Hepatocyte (in vitro differentiated cells): Measurements from ENCODE around the gene ATP8A2. TPM values are rescaled to one million over a fixed set of nuclear protein-coding genes. Genes with fewer than 3 reads are reported as not detected.
"Not testable (repeated sequence)": the region's sequence is repeated elsewhere in the genome, so short reads cannot be mapped to it uniquely, and the experiment has no call there.

Experiments
- DNase-seq: peaks from one replicate; pipeline ENCODE4 v3.0.0-alpha.2; 2016; ENCODE audit warnings: low spot score
- H2AFZ ChIP-seq: fragments of 200-600 bp; sonication (generic); 2 replicates; pipeline ENCODE4 v1.6.0; 2016; ENCODE audit warnings: antibody characterized with exemption, mild to moderate bottlenecking
- H3K27ac ChIP-seq: fragments of 200-600 bp; sonication (generic); 2 replicates; pipeline ENCODE4 v1.5.1; 2016; ENCODE audit warnings: mild to moderate bottlenecking
- H3K27me3 ChIP-seq: fragments of 200-600 bp; sonication (generic); 2 replicates; pipeline ENCODE4 v1.6.1; 2016
- H3K36me3 ChIP-seq: fragments of 200-600 bp; sonication (generic); replicated peaks from 2 replicates; pipeline ENCODE4 v1.5.1; 2016; ENCODE audit warnings: low read depth; ENCODE audit not compliant: insufficient read depth
- H3K4me1 ChIP-seq: fragments of 200-600 bp; sonication (generic); 2 replicates; pipeline ENCODE4 v1.5.1; 2016; ENCODE audit warnings: mild to moderate bottlenecking, moderate library complexity; ENCODE audit not compliant: insufficient read depth
- H3K4me2 ChIP-seq: fragments of 200-600 bp; sonication (generic); 2 replicates; pipeline ENCODE4 v1.6.0; 2016
- H3K4me3 ChIP-seq: fragments of 200-600 bp; sonication (generic); 2 replicates; pipeline ENCODE4 v1.5.1; 2016; ENCODE audit warnings: mild to moderate bottlenecking
- H3K79me2 ChIP-seq: fragments of 200-600 bp; sonication (generic); 2 replicates; pipeline ENCODE4 v1.6.0; 2017; ENCODE audit warnings: mild to moderate bottlenecking
- H3K9me2 ChIP-seq: fragments of 200-600 bp; sonication (generic); replicated peaks from 2 replicates; pipeline ENCODE4 v1.6.0; 2017; ENCODE audit warnings: mild to moderate bottlenecking; ENCODE audit not compliant: insufficient read depth
- H3K9me3 ChIP-seq: fragments of 200-600 bp; sonication (generic); 2 replicates; pipeline ENCODE4 v1.5.1; 2016; ENCODE audit warnings: low read depth, mild to moderate bottlenecking
- H4K20me1 ChIP-seq: fragments of 200-600 bp; sonication (generic); 2 replicates; pipeline ENCODE4 v1.6.0; 2016; ENCODE audit warnings: mild to moderate bottlenecking; ENCODE audit not compliant: insufficient read depth, poor library complexity, severe bottlenecking
- EZH2 ChIP-seq: fragments of 200-600 bp; sonication (generic); IDR thresholded peaks from 2 replicates; pipeline ENCODE4 v1.6.1; 2016; ENCODE audit warnings: antibody characterized with exemption, mild to moderate bottlenecking, borderline replicate concordance
- EZH2phosphoT487 ChIP-seq: fragments of 200-600 bp; sonication (generic); IDR thresholded peaks from one replicate; pipeline ENCODE4 v1.6.1; 2018; ENCODE audit warnings: antibody characterized with exemption, mild to moderate bottlenecking, low read depth, moderate library complexity; ENCODE audit not compliant: unreplicated experiment, severe bottlenecking
- WGBS: methylation state at CpG from one replicate; pipeline ENCODE4 v1.1.6; 2016; ENCODE audit warnings: low lambda C conversion rate; ENCODE audit errors: missing lambda C conversion rate; 5-methylcytosine and 5-hydroxymethylcytosine counted together
- polyA plus RNA-seq: library from polyadenylated mRNA; unstranded; fragments of >200 nt; fragmentation: Nextera tagmentation; extraction: Ambion mirVana; gene quantifications from 2 replicates; pipeline ENCODE4 v1.2.1, GENCODE V29; 2016
- total RNA-seq: library from RNA; depleted of rRNA; stranded (reverse); fragments of >200 nt; gene quantifications from 2 replicates; pipeline ENCODE4 v1.2.3, GENCODE V29; 2014
- TF ChIP-seq, protein P1 (sequence below): fragments of 200-600 bp; sonication (generic); IDR thresholded peaks from 2 replicates; pipeline ENCODE4 v1.5.1; 2016; ENCODE audit warnings: antibody characterized with exemption, mild to moderate bottlenecking; ENCODE audit not compliant: poor library complexity

ATP8A2 gene
- total and polyA plus RNA-seq, 2 experiments from 2014 or later: 2.1 to 3.1 TPM

DNA sequence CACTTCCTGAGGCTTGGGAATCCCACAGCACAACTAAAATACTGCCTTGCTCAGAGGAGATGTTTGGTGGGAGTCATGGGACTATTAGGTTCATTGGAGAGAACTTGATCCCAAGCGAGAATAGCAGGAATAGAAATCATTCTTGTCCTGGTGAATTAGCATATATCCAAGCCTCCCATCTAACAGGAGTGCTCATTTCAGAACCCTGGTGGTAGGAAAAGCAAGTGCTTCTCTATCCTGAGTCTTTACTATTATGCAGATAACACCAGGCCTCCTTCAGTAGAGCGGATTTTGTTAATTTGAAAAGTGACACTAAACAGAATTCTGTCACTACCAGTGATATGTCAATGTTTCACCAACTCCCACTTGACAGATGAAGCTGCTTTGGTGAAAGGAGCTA, 199.5 kb downstream of the ATP8A2 start:
- H3K79me2 ChIP-seq: no peaks in the 10 kb centered on the region
- H3K36me3 ChIP-seq: no peaks in the 10 kb centered on the region
- no peak overlapping the region for H2AFZ ChIP-seq
- 82% methylated on average over 2 of the region's 2 CpGs for WGBS
- TF ChIP-seq EZH2phosphoT487 (no peak), EZH2 (no peak)
- TF ChIP-seq, protein P1, sequence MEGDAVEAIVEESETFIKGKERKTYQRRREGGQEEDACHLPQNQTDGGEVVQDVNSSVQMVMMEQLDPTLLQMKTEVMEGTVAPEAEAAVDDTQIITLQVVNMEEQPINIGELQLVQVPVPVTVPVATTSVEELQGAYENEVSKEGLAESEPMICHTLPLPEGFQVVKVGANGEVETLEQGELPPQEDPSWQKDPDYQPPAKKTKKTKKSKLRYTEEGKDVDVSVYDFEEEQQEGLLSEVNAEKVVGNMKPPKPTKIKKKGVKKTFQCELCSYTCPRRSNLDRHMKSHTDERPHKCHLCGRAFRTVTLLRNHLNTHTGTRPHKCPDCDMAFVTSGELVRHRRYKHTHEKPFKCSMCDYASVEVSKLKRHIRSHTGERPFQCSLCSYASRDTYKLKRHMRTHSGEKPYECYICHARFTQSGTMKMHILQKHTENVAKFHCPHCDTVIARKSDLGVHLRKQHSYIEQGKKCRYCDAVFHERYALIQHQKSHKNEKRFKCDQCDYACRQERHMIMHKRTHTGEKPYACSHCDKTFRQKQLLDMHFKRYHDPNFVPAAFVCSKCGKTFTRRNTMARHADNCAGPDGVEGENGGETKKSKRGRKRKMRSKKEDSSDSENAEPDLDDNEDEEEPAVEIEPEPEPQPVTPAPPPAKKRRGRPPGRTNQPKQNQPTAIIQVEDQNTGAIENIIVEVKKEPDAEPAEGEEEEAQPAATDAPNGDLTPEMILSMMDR: no peak
- peaks cover 4% of the 10 kb centered on the region for H3K4me1 ChIP-seq
- H3K9me3 ChIP-seq: no peaks in the 10 kb centered on the region
- no peaks in the 10 kb centered on the region for H3K9me2 ChIP-seq
- H4K20me1 ChIP-seq: no peaks in the 10 kb centered on the region
- H3K27ac ChIP-seq: no peak overlapping the region
- H3K4me2 ChIP-seq: no peak overlapping the region
- H3K27me3 ChIP-seq: peaks cover 15% of the 10 kb centered on the region
- no peak for DNase-seq
- no peak overlapping the region for H3K4me3 ChIP-seq

DNA sequence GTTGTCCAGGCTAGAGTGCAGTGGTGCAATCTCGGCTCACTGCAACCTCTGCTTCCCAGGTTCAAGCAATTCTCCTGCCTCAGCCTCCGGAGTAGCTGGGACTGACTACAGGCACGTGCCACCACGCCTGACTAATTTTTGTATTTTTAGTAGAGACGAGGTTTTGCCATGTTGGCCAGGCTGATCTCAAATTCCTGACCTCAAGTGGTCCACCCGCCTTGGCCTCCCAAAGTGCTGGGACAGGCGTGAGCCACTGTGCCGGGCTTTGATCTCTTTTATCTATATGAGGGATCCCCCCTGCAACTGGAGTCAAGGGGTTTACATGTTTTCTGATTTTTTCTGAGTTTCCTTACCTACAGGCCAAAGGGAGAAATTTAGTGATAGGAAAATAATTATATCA, 200.4 kb downstream of the ATP8A2 start:
- not testable (repeated sequence) for H2AFZ ChIP-seq, H3K4me1 ChIP-seq, DNase-seq, H3K9me3 ChIP-seq, H3K9me2 ChIP-seq, H3K27ac ChIP-seq, H4K20me1 ChIP-seq, H3K36me3 ChIP-seq, H3K4me3 ChIP-seq, H3K4me2 ChIP-seq, H3K79me2 ChIP-seq
- WGBS: 89% methylated on average over 8 of the region's 8 CpGs
- peaks cover 15% of the 10 kb centered on the region for H3K27me3 ChIP-seq

DNA sequence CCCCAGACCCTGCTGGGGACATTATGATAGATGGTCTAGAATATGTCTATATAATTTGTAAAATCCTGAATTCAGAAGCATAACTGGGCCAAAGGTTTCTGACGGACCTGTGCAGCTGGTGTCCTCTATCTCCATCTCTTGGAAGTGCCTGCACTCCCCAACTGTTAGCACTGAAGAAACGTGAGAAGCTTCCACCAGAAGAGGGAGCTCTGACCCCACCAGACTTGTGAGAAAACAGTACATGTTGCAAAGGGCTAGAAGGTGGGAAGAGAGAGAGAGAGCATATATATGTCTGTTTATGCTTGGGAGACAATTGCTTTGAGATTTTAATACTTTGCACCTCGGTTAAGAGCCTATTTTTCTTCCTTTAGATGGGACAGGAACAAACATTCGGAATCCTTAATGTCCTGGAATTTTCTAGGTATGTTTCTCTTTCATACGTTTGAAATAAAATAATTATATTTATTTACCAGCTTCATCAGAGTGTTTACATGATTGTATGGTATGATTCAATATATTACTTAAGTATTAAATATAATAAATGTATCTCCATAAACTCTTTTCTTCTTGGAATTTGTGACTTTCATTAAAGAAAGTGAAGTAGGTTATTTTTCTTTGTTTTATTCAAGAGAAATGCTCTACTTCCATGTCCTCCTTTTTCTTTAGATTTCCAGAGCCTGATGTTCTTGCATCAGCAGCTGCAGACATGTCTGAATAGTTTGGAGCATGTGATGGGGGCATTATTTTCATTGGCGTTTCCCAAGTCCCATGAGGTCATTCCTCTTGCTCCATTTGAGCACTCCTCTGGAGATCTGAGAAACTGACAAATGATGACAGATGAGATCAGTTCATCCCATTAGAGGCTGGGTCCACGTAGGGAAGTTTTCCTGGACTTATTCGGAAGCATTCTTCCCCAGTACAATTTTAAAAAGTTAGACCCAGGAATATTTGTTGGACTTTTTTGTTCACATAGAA, 202.9 kb downstream of the ATP8A2 start:
- Histone ChIP-seq H3K4me3 (no peak overlapping the region), H3K4me1 (peaks cover 4% of the 10 kb centered on the region), H3K36me3 (no peaks in the 10 kb centered on the region), H4K20me1 (no peaks in the 10 kb centered on the region), H3K79me2 (no peaks in the 10 kb centered on the region), H3K4me2 (no peak overlapping the region), H3K27ac (no peak overlapping the region), H2AFZ (no peak overlapping the region), H3K9me2 (no peaks in the 10 kb centered on the region), H3K9me3 (no peaks in the 10 kb centered on the region), H3K27me3 (peaks cover 14% of the 10 kb centered on the region)
- peak; percentile 92 for DNase-seq
- WGBS: 32% methylated on average over 8 of the region's 8 CpGs
- no peak for TF ChIP-seq EZH2phosphoT487
- TF ChIP-seq, protein P1: peak; percentile 96

DNA sequence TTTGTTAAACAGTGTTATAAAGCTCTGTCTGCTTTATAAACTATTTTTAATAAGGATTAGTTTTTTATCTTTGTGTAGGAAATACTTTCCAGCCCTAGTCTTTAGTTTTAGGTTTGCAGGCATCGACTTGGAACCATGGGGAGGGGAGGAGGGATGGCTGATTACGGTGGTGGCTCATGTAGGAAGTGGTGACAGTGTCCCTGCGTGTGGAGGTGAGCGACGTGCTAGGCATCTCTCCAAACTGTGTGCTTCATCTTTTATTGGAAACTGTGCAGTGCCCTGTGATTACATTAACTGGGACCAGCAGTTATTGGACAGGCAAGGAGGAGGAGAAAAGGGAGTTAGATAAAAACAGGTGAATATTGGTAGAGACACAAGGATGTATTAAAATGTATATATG, 203.8 kb downstream of the ATP8A2 start:
- peaks cover 4% of the 10 kb centered on the region for H3K4me1 ChIP-seq
- H3K4me2 ChIP-seq: no peak overlapping the region
- H3K27me3 ChIP-seq: peaks cover 18% of the 10 kb centered on the region
- H4K20me1 ChIP-seq: no peaks in the 10 kb centered on the region
- TF ChIP-seq, protein P1: no peak
- TF ChIP-seq EZH2 (no peak), EZH2phosphoT487 (no peak)
- no peaks in the 10 kb centered on the region for H3K36me3 ChIP-seq
- no peaks in the 10 kb centered on the region for H3K9me3 ChIP-seq
- DNase-seq: no peak
- WGBS: 56% methylated on average over 5 of the region's 5 CpGs
- H3K4me3 ChIP-seq: no peak overlapping the region
- no peaks in the 10 kb centered on the region for H3K9me2 ChIP-seq
- no peak overlapping the region for H3K27ac ChIP-seq
- H3K79me2 ChIP-seq: no peaks in the 10 kb centered on the region
- H2AFZ ChIP-seq: no peak overlapping the region
